ENCODE measurements around the gene EPN1. TPM values are rescaled to one million over a fixed set of nuclear protein-coding genes. Genes with fewer than 3 reads are reported as not detected.

The EPN1 gene
- total RNA-seq, 3 donors from 2014 or later: 22.2 to 47.2 (median 27.5) TPM

DNA sequence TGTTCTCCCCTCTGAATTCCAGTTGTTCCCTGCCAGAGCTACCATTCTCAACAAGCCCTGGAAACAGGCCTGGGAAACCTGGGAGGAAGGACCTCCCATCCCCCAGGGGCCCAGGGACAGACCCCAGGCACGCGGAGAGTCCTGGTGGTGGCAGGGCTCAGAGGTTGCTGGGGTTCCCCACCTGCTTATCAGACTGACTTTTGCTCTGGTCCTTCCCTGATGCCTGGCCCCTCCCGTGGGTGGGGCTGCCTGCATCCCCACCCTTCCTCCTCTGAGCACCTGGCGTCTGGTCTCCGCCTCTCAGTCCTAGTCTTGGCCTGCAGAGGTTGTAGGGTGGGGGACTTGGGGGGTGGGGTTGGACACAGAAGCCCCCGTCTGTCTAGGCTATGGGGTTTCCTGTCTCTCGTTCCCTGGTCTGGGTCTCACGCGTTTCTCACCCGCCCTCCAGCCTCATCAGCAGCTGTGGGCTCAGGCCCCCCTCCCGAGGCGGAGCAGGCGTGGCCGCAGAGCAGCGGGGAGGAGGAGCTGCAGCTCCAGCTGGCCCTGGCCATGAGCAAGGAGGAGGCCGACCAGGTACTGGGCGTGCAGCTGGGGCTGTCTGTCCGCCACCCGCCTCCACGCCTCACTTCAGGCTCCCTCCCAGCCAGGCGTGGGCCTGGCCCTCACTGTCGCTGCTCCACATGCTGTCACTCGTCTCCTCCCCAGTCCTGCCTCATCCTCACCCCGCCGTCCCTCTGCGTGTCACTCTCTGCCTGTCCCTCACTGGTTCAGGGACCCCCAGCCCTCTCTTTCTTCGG lies 13.6 kb downstream of the EPN1 start:
- H3K27ac ChIP-seq: no peak overlapping the region
- TF ChIP-seq POLR2A (IDR thresholded peaks at IDR 0.05) (no peak), POLR2AphosphoS5 (IDR thresholded peaks at IDR 0.05) (no peak)
- TF ChIP-seq, protein P1, sequence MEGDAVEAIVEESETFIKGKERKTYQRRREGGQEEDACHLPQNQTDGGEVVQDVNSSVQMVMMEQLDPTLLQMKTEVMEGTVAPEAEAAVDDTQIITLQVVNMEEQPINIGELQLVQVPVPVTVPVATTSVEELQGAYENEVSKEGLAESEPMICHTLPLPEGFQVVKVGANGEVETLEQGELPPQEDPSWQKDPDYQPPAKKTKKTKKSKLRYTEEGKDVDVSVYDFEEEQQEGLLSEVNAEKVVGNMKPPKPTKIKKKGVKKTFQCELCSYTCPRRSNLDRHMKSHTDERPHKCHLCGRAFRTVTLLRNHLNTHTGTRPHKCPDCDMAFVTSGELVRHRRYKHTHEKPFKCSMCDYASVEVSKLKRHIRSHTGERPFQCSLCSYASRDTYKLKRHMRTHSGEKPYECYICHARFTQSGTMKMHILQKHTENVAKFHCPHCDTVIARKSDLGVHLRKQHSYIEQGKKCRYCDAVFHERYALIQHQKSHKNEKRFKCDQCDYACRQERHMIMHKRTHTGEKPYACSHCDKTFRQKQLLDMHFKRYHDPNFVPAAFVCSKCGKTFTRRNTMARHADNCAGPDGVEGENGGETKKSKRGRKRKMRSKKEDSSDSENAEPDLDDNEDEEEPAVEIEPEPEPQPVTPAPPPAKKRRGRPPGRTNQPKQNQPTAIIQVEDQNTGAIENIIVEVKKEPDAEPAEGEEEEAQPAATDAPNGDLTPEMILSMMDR (IDR thresholded peaks at IDR 0.05): no peak
- no peaks in the 10 kb centered on the region for H3K9me3 ChIP-seq
- intact Hi-C loops (cut with DNase I; ENCODE audit: low total_unique reads): no loop called here
- H3K4me3 ChIP-seq: no peak overlapping the region
- no peaks in the 10 kb centered on the region for H3K27me3 ChIP-seq
- no peak for DNase-seq (ENCODE audit: low spot score in 2 of 2)
- no peaks in the 10 kb centered on the region for H3K4me1 ChIP-seq
- peaks cover 7% of the 10 kb centered on the region for H3K36me3 ChIP-seq

DNA sequence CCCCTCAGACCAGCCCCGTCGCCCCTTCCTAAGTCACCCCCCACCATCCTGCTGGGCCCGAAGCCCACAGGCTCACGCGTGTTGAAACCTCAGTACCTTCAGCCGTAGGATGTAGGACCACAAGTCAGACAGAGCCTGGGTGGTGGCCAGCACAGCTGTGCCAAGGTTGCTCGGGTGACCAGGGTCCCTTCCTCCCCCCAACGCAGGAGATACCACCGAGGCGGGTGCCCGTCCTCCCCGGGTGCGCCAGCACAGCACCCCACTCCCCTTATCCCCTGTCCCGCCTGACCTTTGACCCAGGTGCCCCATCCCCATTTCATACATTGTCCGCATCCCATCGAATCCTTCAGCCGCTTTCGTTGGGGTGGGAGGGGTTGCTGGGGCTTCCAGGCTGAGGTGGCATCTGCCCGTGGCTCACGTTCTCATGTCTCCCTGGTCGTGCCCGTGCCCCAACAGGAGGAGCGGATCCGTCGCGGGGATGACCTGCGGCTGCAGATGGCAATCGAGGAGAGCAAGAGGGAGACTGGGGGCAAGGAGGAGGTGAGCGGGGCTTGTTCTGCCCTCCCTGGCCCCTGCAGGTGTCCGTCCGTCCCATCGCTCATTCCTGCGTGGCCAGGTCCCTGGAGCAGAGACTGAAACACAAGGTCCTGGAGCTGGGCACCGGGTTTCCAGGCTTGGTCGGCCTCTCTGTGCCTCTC lies 14.5 kb downstream of the EPN1 start:
- intact Hi-C loops (cut with DNase I; ENCODE audit: low total_unique reads): no loop called here
- Histone ChIP-seq H3K36me3 (peaks cover 7% of the 10 kb centered on the region), H3K4me1 (no peaks in the 10 kb centered on the region), H3K27me3 (no peaks in the 10 kb centered on the region), H3K9me3 (no peaks in the 10 kb centered on the region), H3K27ac (no peak overlapping the region), H3K4me3 (no peak overlapping the region)
- TF ChIP-seq POLR2AphosphoS5 (IDR thresholded peaks at IDR 0.05) (no peak), POLR2A (IDR thresholded peaks at IDR 0.05) (no peak)
- TF ChIP-seq, protein P1 (IDR thresholded peaks at IDR 0.05): no peak
- DNase-seq (ENCODE audit: low spot score in 2 of 2): peak in 1 of 2 donors; percentile 37

DNA sequence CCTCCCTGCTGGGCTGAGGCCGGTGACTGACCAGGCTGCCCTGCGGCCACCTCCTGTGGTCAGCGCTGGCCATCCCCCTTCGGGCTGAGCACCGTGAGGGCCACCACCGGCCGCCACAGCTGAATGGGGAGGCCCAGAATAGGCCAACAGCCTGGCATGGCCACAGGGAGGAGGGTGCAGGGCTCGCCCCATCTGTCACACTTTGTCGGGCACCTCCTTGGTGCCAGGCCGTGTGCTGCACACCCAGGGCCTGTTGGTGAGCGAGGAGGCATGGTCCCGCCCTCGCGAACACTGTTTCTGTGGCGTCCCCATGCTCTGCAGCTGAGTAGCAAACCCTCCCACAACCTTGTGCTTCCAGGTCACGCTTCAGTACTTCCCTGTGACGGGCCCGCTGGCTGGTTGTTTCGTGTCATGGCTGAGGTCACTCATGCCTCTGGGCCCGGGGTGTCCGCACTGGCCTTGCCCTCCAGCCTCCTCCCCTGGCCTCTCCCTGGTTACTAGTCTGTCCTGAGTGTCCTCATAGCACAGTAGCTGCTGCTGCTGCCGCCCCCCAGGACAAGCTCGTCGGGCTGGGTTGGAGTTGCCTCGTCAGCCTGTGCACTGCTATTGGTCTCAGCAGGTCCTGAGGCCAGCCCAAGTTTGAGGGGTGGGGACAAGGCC lies 15.2 kb downstream of the EPN1 start:
- peak in 1 of 2 donors; percentile 49 for DNase-seq (ENCODE audit: low spot score in 2 of 2)
- Histone ChIP-seq H3K27me3 (no peaks in the 10 kb centered on the region), H3K36me3 (peaks cover 7% of the 10 kb centered on the region), H3K27ac (no peak overlapping the region), H3K9me3 (no peaks in the 10 kb centered on the region), H3K4me1 (no peaks in the 10 kb centered on the region), H3K4me3 (no peak overlapping the region)
- intact Hi-C loops (cut with DNase I; ENCODE audit: low total_unique reads): no loop called here
- TF ChIP-seq, protein P1 (IDR thresholded peaks at IDR 0.05): no peak
- no peak for TF ChIP-seq POLR2AphosphoS5 (IDR thresholded peaks at IDR 0.05)

DNA sequence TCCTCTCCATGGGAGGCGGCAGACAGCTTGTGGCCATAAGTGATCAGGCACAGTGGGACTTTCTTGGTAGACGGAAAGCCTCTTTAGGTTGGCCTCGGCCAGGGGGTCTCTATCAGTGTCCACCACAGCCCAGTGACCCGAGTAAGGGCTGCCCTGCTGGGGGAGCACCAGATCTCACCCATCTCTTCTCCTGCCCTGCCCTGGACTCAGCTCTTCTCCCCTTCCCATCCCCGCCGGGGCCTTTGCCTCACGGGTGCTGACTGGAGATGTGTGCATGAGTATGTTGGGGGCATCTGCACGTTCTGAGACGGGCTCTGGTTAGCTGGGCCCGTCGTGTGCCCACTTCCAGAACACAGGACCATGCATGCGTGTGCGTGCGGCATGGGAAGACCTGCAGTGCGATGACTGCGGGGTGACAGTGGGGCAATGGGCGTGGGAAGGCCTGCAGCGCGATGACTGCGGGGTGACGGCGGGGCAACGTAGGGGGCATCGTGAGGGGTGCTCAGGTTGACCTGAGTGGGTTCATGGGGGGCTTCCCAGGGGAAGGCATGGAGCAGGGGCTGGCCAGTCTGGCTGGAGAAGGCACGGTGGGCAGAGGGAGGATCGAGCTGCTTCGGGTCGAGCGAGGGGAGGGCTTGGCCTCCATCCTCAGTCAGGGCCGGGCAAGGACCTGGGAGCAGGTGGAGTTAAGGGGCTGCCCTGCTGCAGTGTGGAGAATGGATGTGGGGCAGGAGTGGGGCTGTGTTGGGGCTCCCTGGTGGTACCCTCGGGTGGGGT lies 15.9 kb downstream of the EPN1 start:
- no peak for TF ChIP-seq POLR2AphosphoS5 (IDR thresholded peaks at IDR 0.05)
- TF ChIP-seq, protein P1 (IDR thresholded peaks at IDR 0.05): no peak
- TF ChIP-seq POLR2A (IDR thresholded peaks at IDR 0.05): no peak
- Histone ChIP-seq H3K4me1 (no peaks in the 10 kb centered on the region), H3K27me3 (no peaks in the 10 kb centered on the region), H3K9me3 (no peaks in the 10 kb centered on the region), H3K36me3 (peaks cover 7% of the 10 kb centered on the region), H3K27ac (no peak overlapping the region), H3K4me3 (no peak overlapping the region)
- peak in 1 of 2 donors; percentile 31 for DNase-seq (ENCODE audit: low spot score in 2 of 2)
- intact Hi-C loops (cut with DNase I; ENCODE audit: low total_unique reads): no loop called here
